ENCODE data around the gene HSD17B14.

Gene HSD17B14

DNA sequence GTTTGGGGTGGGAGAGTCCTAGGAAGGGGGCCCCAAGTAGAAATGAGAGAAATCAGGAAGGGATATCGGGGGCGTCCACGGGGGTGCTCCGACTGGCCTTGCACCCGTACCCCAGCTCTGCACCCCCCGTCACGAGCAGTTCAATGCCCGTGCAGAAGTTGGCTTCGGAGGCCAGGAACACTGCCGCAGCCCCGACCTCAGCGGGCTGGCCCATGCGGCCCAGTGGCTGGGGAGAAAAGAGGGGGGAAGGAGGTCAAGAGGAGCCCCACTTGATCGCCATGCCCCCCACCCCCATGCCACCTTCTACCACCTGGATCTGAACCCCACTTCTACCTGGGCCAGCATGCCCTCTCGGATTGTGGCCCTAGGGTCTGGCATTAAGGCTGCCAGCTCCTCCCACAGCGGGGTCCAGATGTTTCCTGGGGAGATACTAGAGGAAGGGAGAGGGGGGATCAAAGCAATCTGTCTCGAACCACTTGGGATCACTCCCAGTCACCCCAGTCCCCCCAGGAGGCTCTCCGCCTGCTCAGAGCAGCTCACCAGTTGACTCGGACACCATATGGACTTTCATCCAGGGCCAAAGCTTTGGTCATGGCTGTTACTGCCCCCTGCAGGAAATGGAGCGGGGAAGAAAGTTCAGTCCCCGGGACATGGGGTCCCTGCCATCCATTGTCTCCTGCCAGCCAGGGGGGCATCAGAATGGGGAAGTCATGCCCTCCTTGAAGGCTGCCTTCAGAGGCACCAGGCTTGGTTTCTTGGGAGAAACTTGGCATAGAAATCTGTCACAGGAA lies 23.0 kb downstream of the HSD17B14 start:
- Histone ChIP-seq H3K27ac (peak overlapping the region; percentile 27 to 93), H3K4me3 (no peak overlapping the region)
- TF ChIP-seq, protein P1, sequence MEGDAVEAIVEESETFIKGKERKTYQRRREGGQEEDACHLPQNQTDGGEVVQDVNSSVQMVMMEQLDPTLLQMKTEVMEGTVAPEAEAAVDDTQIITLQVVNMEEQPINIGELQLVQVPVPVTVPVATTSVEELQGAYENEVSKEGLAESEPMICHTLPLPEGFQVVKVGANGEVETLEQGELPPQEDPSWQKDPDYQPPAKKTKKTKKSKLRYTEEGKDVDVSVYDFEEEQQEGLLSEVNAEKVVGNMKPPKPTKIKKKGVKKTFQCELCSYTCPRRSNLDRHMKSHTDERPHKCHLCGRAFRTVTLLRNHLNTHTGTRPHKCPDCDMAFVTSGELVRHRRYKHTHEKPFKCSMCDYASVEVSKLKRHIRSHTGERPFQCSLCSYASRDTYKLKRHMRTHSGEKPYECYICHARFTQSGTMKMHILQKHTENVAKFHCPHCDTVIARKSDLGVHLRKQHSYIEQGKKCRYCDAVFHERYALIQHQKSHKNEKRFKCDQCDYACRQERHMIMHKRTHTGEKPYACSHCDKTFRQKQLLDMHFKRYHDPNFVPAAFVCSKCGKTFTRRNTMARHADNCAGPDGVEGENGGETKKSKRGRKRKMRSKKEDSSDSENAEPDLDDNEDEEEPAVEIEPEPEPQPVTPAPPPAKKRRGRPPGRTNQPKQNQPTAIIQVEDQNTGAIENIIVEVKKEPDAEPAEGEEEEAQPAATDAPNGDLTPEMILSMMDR (IDR thresholded peaks at IDR 0.05) = no peak
- no peak for DNase-seq (ENCODE audit: low spot score)

DNA sequence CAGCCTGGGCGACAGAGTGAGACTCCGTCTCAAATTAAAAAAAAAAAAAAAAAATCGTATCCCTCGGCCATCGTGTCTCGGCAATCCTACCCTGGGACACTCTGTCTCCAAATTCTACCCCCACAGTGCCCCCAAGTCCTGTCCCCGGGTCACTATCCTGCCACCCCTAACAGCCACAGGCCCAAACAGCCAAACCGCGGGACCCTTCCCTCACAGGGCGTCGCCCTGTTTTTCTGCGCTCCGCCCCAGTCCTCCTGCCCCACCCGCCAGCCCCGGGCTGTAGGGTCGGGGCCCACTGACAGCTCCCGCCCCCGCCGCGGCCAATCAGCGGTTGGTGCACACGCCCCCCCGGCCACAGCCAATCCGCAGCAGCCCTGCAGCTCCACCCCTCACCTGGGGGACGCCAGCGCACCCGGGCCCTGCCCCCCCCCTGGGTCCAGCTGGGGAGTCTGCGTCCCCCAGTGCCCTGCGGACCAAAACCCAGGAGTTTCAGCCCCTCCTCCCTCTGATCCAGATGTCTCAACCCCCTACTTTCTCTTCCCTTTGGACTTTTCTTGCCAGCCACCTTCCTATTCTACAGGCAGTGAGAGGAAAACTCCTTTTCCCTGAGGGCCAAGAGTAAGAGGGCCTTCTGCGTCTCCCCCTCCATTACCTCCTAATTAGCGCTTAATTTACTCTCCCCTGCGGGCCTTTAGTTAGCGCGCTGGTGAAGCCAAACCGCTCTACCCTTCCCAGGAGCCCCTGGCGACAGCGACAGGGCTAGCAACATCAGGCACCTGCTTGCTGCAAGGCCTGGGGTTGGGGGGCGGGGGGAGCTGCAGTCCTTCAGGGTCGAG lies 24.0 kb downstream of the HSD17B14 start:
- peak overlapping the region; percentile 93 for H3K4me3 ChIP-seq
- peak overlapping the region; percentile 89 to 93 for H3K27ac ChIP-seq
- TF ChIP-seq, protein P1 (IDR thresholded peaks at IDR 0.05) = no peak
- DNase-seq (ENCODE audit: low spot score) = peak; percentile 93

DNA sequence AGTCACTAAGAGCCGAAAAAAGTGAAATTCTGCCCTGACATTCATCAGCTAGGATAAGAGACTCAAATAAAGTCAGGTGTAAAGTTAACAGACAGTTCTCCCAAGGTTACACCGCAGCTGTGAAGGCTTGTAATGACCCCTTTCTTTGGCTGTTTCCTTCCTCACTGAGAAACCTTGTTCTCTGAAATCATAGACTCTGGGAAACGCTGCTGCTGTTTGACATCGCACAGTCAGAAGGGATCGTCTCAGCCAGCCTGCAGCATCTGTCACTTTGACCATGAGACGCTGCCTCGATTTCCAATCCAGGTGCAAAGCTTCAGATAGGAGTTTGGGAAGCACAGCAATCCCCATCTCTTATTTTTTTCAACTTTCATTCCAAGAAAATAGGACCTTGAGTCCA lies 26.1 kb downstream of the HSD17B14 start:
- no peak for DNase-seq (ENCODE audit: low spot score)
- peak overlapping the region; percentile 93 for H3K4me3 ChIP-seq
- TF ChIP-seq, protein P1 (IDR thresholded peaks at IDR 0.05) = no peak
- H3K27ac ChIP-seq = peak overlapping the region; percentile 89 to 93

DNA sequence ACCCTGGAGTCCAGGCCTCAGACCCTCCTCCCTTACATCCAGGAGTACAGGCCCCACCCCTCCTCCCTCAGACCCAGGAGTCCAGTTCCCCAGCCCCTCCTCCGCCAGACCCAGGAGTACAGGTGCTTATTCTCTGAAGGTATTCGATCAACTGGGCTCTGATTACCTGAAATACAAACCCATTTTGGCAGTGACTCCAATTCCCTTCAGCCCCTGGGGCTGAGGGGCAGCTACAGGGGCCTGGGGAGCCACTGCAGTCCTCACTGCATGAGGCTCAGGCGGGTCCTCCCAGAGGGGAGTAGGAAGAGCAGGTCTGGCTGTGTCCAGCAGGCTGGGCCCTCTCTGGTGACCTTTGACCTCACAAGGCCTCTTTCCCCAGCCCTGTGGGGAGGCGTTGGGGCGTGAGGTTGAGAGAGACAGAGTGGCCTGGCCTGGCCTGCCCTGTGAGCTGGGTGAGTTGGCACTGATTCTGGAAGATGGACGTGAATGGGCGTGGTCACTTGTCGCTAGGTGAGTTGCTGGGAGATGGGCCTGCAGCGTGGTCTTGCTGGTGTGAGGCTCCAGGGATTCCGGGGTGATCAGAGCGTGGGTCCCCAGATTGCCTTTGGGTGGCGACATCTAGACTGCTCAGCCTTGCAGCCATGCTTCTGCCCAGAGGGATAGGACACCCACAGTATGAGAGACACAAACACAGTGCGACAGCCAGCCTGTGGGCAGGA lies 28.5 kb downstream of the HSD17B14 start:
- Histone ChIP-seq H3K27ac (no peak overlapping the region), H3K4me3 (no peak overlapping the region)
- DNase-seq (ENCODE audit: low spot score) = no peak
- TF ChIP-seq, protein P1 (IDR thresholded peaks at IDR 0.05) = no peak

DNA sequence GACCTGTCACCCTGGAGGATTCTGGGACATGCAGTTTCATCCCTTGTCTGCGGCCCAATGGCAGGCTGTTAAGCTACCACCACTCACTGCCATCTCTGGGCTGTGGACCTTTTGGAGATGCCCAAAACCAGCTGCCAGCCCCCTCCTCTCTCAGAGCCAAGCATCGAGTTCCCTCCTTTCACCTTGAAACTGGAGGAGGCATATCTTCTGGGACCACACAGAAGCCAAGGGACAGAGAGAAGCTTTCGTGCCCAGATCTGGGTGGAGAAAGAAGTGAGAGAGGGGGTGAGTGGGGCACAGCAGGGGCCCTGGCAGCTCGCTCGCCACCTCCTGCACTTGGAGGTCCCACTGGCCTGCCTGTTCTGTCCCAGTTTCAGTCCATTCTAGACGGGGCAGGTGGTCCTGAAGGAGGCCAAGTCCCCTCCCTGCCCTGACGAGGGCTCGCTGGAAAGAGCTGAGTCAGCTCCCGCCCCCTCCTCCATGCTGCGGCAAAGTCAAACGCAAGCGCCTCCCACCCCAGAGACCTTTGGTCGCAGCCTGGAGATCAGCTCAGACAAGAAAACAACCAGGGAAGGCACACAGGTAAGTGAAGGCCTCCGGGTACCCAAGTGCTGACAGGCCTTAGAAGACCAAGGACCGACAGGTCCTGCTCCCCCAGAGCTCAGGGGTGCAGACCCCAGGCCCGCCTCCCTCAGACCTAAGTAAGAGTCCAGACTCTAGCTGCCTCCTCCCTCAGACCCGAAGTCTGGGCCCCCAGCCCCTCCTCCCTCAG lies 29.3 kb downstream of the HSD17B14 start:
- no peak overlapping the region for H3K4me3 ChIP-seq
- H3K27ac ChIP-seq = no peak overlapping the region
- DNase-seq (ENCODE audit: low spot score) = no peak
- TF ChIP-seq, protein P1 (IDR thresholded peaks at IDR 0.05) = no peak

DNA sequence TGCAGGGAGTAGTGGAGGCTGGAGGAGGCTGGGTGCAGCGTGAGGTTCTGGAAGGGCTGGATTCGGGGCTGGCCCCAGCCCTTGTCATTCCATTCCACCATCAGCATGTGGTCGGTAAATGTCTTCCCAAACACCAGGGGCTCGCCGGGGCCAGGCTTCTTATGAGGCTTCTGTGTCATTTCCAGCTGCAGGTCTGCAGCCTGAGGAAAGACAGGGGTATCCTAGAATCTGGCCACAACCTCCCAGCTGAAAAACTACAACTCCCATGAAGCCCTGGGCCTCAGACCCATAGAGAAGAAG lies 29.8 kb downstream of the HSD17B14 start:
- TF ChIP-seq, protein P1 (IDR thresholded peaks at IDR 0.05) = no peak
- Histone ChIP-seq H3K27ac (no peak overlapping the region), H3K4me3 (no peak overlapping the region)
- no peak for DNase-seq (ENCODE audit: low spot score)
